ENCODE results near the gene ZNFX1. TPM values are rescaled to one million over a fixed set of nuclear protein-coding genes. Genes with fewer than 3 reads are reported as not detected.
"Not testable (repeated sequence)": the region's sequence is repeated elsewhere in the genome, so short reads cannot be mapped to it uniquely, and the experiment has no call there.

Gene ZNFX1
- polyA plus RNA-seq, 1 donor from 2014 or later, result 45.2 TPM

GRCh38 chr20:49308875-49309274, 31.0 kb upstream of the ZNFX1 start:
- peaks cover 0 to 10% (median 9%) of the 10 kb centered on the region in 3 donors for H3K9me3 Mint-ChIP-seq
- H3K36me3 Mint-ChIP-seq, result no peaks in the 10 kb centered on the region
- H3K4me3 Mint-ChIP-seq, result no peak overlapping the region
- no peak overlapping the region for H3K27ac Mint-ChIP-seq
- H3K27me3 Mint-ChIP-seq, result peaks cover 13% of the 10 kb centered on the region
- peaks cover 0 to 1% (median 0%) of the 10 kb centered on the region in 3 donors for H3K4me1 Mint-ChIP-seq

GRCh38 chr20:49306903-49307620, 29.2 kb upstream of the ZNFX1 start:
- Mint-ChIP-seq H3K9me3 (peaks cover 0 to 10% (median 9%) of the 10 kb centered on the region in 3 donors), H3K4me3 (no peak overlapping the region), H3K36me3 (no peaks in the 10 kb centered on the region), H3K4me1 (peaks cover 0 to 4% (median 0%) of the 10 kb centered on the region in 3 donors), H3K27ac (no peak overlapping the region), H3K27me3 (peaks cover 13% of the 10 kb centered on the region)

GRCh38 chr20:49303065-49303552, 25.3 kb upstream of the ZNFX1 start:
- H3K36me3 Mint-ChIP-seq, result no peaks in the 10 kb centered on the region
- H3K4me1 Mint-ChIP-seq, result peaks cover 0 to 4% (median 0%) of the 10 kb centered on the region in 3 donors
- H3K9me3 Mint-ChIP-seq, result no peaks in the 10 kb centered on the region
- H3K4me3 Mint-ChIP-seq, result no peak overlapping the region
- no peak overlapping the region for H3K27ac Mint-ChIP-seq
- H3K27me3 Mint-ChIP-seq, result no peaks in the 10 kb centered on the region

GRCh38 chr20:49297605-49298530, 20.0 kb upstream of the ZNFX1 start:
- H3K36me3 Mint-ChIP-seq, result peaks cover 15% of the 10 kb centered on the region
- H3K9me3 Mint-ChIP-seq, result peaks cover 0 to 5% (median 2%) of the 10 kb centered on the region in 3 donors
- no peak overlapping the region for H3K4me3 Mint-ChIP-seq
- H3K27ac Mint-ChIP-seq, result no peak overlapping the region
- H3K4me1 Mint-ChIP-seq, result peaks cover 0 to 5% (median 4%) of the 10 kb centered on the region in 3 donors
- H3K27me3 Mint-ChIP-seq, result no peaks in the 10 kb centered on the region

GRCh38 chr20:49294002-49294654, 16.3 kb upstream of the ZNFX1 start:
- H3K36me3 Mint-ChIP-seq, result peaks cover 34% of the 10 kb centered on the region
- H3K4me3 Mint-ChIP-seq, H3K27me3 Mint-ChIP-seq, H3K27ac Mint-ChIP-seq, H3K9me3 Mint-ChIP-seq: not testable (repeated sequence)
- peaks cover 13 to 18% (median 18%) of the 10 kb centered on the region in 3 donors for H3K4me1 Mint-ChIP-seq

- Mint-ChIP-seq H3K36me3 (peaks cover 39% of the 10 kb centered on the region), H3K4me3 (no peak overlapping the region), H3K9me3 (peaks cover 2 to 10% (median 2%) of the 10 kb centered on the region in 3 donors), H3K4me1 (peaks cover 13 to 20% (median 19%) of the 10 kb centered on the region in 3 donors), H3K27me3 (no peaks in the 10 kb centered on the region), H3K27ac (no peak overlapping the region)
These were observed 15.3 kb upstream of the ZNFX1 start for GRCh38 chr20:49293122-49293521.

GRCh38 chr20:49292010-49292409, 14.2 kb upstream of the ZNFX1 start:
- Mint-ChIP-seq H3K9me3 (peaks cover 4 to 20% (median 7%) of the 10 kb centered on the region in 3 donors), H3K4me3 (no peak overlapping the region), H3K27me3 (no peaks in the 10 kb centered on the region), H3K36me3 (peaks cover 49% of the 10 kb centered on the region), H3K27ac (peak overlapping the region in 1 of 3 donors; percentile 35), H3K4me1 (peaks cover 9 to 26% (median 17%) of the 10 kb centered on the region in 3 donors)

GRCh38 chr20:49291200-49291599, 13.3 kb upstream of the ZNFX1 start:
- H3K27ac Mint-ChIP-seq, result peak overlapping the region; percentile 11 to 87 (median 68)
- H3K9me3 Mint-ChIP-seq, result peaks cover 7 to 28% (median 9%) of the 10 kb centered on the region in 3 donors
- H3K36me3 Mint-ChIP-seq, result peaks cover 50% of the 10 kb centered on the region
- peaks cover 9 to 26% (median 17%) of the 10 kb centered on the region in 3 donors for H3K4me1 Mint-ChIP-seq
- peak overlapping the region in 1 of 4 donors; percentile 60 for H3K4me3 Mint-ChIP-seq
- H3K27me3 Mint-ChIP-seq, result no peaks in the 10 kb centered on the region

- H3K4me1 Mint-ChIP-seq, result peaks cover 9 to 31% (median 17%) of the 10 kb centered on the region in 3 donors
- peaks cover 50% of the 10 kb centered on the region for H3K36me3 Mint-ChIP-seq
- no peaks in the 10 kb centered on the region for H3K27me3 Mint-ChIP-seq
- peak overlapping the region; percentile 11 to 87 (median 68) for H3K27ac Mint-ChIP-seq
- H3K9me3 Mint-ChIP-seq, result peaks cover 7 to 31% (median 9%) of the 10 kb centered on the region in 3 donors
- peak overlapping the region in 1 of 4 donors; percentile 72 for H3K4me3 Mint-ChIP-seq
These were observed 12.8 kb upstream of the ZNFX1 start for GRCh38 chr20:49290608-49291191.

GRCh38 chr20:49288784-49289696, 11.2 kb upstream of the ZNFX1 start:
- Mint-ChIP-seq H3K9me3 (peaks cover 14 to 37% (median 19%) of the 10 kb centered on the region in 3 donors), H3K36me3 (peaks cover 59% of the 10 kb centered on the region), H3K27ac (peak overlapping the region in 2 of 3 donors; percentile 57 to 95), H3K27me3 (no peaks in the 10 kb centered on the region), H3K4me1 (peaks cover 15 to 43% (median 27%) of the 10 kb centered on the region in 3 donors), H3K4me3 (peak overlapping the region in 2 of 4 donors; percentile 12 to 54)

- H3K36me3 Mint-ChIP-seq, result peaks cover 65% of the 10 kb centered on the region
- peaks cover 21 to 51% (median 34%) of the 10 kb centered on the region in 3 donors for H3K4me1 Mint-ChIP-seq
These were observed 10.4 kb upstream of the ZNFX1 start for GRCh38 chr20:49288250-49288751.

GRCh38 chr20:49287555-49288249, 9.8 kb upstream of the ZNFX1 start:
- H3K9me3 Mint-ChIP-seq, result peaks cover 12 to 45% (median 30%) of the 10 kb centered on the region in 3 donors
- H3K27ac Mint-ChIP-seq, result peak overlapping the region in 1 of 3 donors; percentile 95
- peaks cover 71% of the 10 kb centered on the region for H3K36me3 Mint-ChIP-seq
- H3K27me3 Mint-ChIP-seq, result no peaks in the 10 kb centered on the region
- peak overlapping the region in 1 of 4 donors; percentile 42 for H3K4me3 Mint-ChIP-seq
- peaks cover 27 to 57% (median 40%) of the 10 kb centered on the region in 3 donors for H3K4me1 Mint-ChIP-seq

More at GRCh38 chr20:49288250-49288751, 10.4 kb upstream of the ZNFX1 start:
- Mint-ChIP-seq H3K27ac (peak overlapping the region in 1 of 3 donors; percentile 95), H3K27me3 (no peaks in the 10 kb centered on the region), H3K9me3 (peaks cover 12 to 43% (median 26%) of the 10 kb centered on the region in 3 donors), H3K4me3 (peak overlapping the region in 1 of 4 donors; percentile 5)

All from IgD-negative memory B cell (primary cell).